HG03432 (cell line): ENCODE results near the gene MAP3K3.
"Not testable (repeated sequence)": the region's sequence is repeated elsewhere in the genome, so short reads cannot be mapped to it uniquely, and the experiment has no call there.

Experiments
- ATAC-seq: cut with Tn5 transposase; IDR thresholded peaks from one replicate; pipeline ENCODE4 v1.9.1; 2021; ENCODE audit warnings: mild to moderate bottlenecking, moderate library complexity; ENCODE audit not compliant: unreplicated experiment

The MAP3K3 gene

DNA sequence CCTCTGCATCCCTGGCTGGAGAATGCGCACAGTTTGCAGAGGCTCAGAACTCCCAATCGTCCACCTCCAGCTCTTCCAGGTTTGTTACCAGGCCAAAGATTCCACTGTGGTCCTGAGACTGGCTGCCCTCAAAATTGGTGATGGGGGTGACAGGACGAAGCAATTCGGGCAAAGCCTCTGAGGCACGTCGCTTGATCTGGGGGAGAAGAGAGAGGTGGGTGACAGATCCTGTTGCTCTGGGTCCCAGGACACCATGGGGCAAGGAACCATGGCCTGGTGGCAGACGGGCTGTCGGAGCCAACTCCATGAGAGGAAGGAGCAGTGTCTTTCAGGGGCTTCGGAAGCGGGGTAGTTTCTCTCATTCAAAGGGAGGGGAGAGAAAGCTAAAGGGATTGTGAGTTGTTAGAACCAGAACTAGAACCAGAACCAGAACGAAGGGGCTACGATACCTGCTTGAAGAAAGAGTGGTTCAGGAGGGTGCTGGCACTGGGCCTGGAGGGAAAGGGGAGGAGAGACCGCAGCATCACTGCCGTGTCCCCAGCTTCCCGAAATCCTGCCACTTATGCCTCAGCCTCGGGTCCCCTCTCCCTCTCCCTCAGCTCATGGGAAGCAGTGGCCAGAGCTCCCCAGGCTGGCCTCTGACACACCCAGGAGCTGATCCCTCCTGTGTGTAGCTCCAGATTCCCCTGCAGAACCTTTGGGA lies 81.5 kb downstream of the MAP3K3 start:
- ATAC-seq, result no peak

GRCh38 chr17:63704259-63704576 lies 82.0 kb downstream of the MAP3K3 start:
- no peak for ATAC-seq

DNA sequence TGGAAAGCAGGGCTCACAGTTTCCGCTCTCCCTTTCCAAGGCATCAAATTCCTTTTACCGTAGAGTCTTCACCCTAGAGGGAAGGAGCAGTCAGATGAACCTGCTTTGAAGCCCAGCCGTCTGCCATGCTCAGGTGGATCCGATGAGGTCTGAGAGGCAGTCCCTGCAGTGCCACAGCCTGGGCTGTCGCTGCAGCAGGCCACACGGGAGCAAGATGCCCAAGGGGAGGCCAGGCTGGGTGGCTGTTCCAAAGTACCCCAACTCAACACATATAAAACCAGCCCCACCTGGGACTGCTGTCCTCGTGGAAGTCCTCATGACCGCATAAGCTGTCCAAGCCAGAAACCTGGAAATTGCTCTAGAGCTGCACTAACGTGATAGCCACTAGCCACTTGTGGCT lies 82.6 kb downstream of the MAP3K3 start:
- ATAC-seq, result no peak

DNA sequence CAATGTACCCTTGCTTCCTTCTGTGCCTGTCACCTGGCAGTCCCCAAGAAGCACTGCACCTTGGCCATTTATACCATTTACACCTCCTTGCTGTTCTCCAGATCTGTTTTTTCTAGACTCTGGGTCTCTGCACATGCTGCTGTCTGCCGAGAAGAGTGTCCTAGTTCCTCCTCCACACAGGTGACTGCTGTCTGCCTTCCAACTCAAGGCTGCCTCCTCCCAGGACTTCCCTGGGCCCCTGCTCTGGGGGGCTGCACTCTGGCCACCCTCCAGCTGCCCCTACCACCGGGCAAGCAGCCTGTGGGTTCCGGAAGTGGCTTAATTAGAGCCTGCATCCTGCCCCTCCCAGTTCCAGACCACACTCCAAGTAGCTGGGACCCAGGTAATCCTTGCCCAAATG lies 83.4 kb downstream of the MAP3K3 start:
- no peak for ATAC-seq

- ATAC-seq, result no peak
These were observed 84.3 kb downstream of the MAP3K3 start for GRCh38 chr17:63706336-63707082.

DNA sequence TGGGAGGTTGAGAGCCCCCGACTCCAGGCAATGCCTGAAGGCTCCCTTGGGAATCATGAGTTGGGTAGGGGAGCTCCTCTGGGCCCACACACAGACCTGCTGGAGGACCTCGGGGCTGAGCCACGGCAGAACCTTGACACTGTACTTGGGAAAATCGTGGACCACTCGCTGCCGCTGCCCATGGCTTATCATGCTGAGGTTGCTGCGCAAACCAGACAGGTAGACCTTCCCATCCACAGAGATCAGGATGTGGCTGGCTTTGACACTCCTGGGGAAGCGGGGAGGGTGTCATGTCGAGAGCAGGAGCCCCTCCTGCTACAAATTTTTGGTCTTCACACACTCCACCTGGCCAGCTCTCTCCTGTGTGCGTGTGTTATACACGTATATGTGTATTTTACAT lies 84.9 kb downstream of the MAP3K3 start:
- no peak for ATAC-seq

GRCh38 chr17:63709110-63709509 lies 86.9 kb downstream of the MAP3K3 start:
- no peak for ATAC-seq

DNA sequence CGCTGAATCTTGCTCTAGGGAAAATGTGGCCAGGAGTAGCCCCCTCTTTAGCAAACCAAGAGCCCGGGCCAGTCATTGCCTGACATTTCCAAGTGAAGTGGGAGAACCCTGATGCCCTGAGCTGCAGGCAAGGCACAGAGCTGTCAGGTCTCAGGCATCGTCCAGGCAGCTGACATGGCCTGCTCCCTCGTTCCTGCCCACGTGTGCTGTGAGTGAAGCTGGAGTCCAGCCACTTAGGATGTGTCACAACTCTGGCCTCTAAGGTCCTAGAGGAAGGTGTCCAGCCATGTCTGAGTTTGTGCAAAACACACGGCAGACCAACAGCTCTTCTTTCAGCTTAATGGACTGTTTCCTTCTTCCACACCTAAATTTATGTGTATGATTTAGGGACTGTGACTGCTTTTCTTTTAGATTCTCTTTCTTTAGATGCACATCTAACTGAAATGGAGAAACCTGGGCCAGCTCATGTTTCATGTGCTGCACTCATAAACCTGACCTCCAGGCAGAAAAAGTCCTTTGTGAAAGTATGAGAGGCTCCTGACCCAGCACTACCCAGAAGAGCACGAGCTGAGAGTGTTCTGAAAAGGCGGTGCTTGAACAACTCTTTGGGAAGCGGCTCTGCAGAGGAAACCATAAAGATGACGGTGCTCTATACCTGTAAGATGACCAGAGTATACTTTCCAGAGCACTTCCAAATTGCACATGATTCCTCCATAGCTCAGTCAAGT lies 92.5 kb downstream of the MAP3K3 start:
- ATAC-seq, result no peak

GRCh38 chr17:63716426-63716825 lies 94.2 kb downstream of the MAP3K3 start:
- ATAC-seq, result no peak

DNA sequence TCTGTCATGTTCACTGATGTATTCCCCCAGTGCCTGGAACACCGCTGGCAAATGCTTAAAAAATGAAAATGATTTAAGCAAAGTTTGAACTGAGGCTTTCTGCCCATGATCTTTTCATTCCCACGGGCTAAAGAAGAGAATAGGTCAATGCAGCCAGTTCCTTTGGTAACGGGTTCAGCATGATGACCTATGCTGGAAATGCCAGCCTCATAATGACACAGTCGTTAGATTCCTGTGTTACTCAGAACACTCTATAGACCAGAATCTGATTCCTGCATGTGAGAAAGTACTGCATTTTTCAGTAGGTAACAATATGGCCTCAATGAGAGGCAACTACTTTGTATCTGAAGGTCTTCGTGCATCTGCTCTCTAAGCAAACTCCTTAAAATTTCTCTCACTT lies 96.8 kb downstream of the MAP3K3 start:
- no peak for ATAC-seq

- not testable (repeated sequence) for ATAC-seq
These were observed 98.0 kb downstream of the MAP3K3 start for GRCh38 chr17:63720194-63720593.

- no peak for ATAC-seq
These were observed 100.2 kb downstream of the MAP3K3 start for GRCh38 chr17:63722403-63722802.

DNA sequence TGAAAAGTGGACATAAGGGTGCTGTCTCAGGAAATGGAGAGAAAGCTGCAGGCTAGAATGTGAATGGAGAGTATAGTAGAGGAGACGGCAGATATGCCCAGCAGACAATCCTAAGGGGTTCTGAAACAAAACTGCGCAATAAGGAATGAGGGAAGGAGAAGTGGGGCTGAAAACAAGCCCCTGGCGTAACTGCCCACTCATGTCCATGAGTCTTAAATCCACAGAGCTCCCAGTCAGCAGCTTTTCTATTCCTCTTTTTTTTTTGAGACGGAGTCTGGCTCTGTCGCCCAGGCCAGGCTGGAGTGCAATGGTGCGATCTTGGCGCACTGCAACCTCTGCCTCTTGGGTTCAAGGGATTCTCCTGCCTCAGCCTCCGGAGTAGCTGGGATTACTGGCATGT lies 113.5 kb downstream of the MAP3K3 start:
- no peak for ATAC-seq

DNA sequence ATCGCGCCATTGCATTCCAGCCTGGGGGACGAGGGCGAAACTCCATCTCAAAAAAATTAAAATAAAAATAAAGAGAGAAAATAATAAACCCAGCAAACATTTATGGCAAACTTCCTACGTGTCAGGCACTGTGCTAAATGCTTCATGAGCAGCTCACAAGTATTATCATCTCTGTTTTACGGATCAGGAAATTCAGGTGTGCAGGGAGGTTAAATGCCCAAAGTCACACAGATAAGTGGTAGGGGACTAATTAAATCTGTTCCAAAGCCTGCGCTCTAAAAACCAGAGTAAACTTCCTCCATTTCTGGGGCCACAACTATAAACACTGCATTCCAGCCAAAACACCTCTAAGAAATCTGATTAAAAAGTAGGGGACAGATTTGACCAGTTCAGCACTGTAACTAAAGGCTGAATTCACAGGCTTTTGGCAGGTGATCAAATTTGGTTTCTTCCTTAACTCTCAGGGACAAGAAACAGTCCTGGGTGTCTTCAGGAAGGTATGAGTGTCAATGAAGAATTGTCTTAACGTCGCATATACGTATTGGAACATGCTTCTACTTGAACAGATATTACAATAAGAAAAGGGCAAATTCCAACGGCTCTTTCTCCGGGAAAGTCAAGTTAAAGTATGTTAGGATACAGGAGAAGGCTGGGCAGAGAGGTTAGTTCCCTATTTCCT lies 118.4 kb downstream of the MAP3K3 start:
- no peak for ATAC-seq

- ATAC-seq, result peak; percentile 30
These were observed 118.9 kb downstream of the MAP3K3 start for GRCh38 chr17:63741143-63741407.

DNA sequence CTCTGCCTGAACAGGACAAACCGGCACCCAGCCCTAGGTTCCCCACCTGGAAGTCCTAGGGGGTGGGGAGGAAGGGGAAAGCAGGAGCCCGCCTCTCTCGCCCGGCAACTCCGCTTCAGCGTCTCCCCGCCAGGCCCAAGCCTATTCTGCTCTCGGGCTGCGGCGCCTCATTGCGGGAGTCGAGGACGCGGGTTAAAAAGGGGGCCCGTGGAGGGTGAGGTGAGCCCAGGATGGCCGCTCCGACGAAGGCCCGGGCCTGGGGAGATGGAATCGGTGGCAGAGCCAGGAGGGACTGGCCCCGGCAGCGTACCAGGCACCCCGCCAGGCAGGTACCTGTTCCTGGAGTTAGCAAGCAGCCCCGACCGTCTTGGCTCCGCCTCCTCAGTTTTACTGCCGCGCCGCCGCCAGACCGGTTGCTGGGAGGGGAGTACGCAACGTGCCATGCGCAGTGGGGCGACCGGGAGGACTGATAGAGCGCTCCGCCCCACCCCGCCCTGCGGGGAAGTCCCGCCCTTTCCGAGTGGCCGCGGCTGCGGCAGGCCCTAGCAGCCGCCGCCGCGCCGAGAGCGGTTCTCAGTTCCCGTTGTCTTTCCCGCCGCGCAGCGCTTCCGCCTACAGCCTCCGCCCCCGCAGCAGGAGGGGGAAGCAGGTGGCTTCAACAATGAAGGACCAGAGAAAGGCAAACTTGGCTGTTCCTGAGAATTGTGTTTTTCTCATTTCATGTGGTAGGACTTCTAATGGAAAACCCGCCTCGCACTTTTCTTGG lies 119.4 kb downstream of the MAP3K3 start, which contains the start of gene STRADA:
TSS of gene STRADA (minus strand) at position 392 of the 766 bp plus-strand sequence. CDS start 13,430 bp downstream, outside the sequence.
- ATAC-seq, result peak; percentile 91
